GM23338 (cell line): ENCODE measurements around the gene CPNE8. TPM values are rescaled to one million over a fixed set of nuclear protein-coding genes. Genes with fewer than 3 reads are reported as not detected.

Source experiments
- ATAC-seq: fragments of 200-7000 bp; cut with Tn5 transposase; 3 replicates; pipeline ENCODE4 v1.9.1; 2020
- DNase-seq: peaks from one replicate; pipeline ENCODE4 v3.0.0-alpha.2; 2015; ENCODE audit warnings: low spot score
- H2AFZ ChIP-seq: fragments of 200-600 bp; sonication (generic); 2 replicates; pipeline ENCODE4 v1.8.0; 2016; ENCODE audit warnings: antibody characterized with exemption, mild to moderate bottlenecking, moderate library complexity
- H3F3A ChIP-seq: fragments of 200-600 bp; sonication (generic); replicated peaks from 2 replicates; pipeline ENCODE4 v1.8.0; 2017; ENCODE audit warnings: antibody characterized with exemption, mixed run types, low read depth
- H3K27ac ChIP-seq: fragments of 200-600 bp; sonication (generic); 2 replicates; pipeline ENCODE4 v1.6.1; 2016; ENCODE audit warnings: low read depth
- H3K27me3 ChIP-seq: fragments of 200-600 bp; sonication (generic); 2 replicates; pipeline ENCODE4 v1.8.0; 2016; ENCODE audit warnings: mild to moderate bottlenecking, mixed run types, moderate library complexity; ENCODE audit not compliant: insufficient read depth
- H3K36me3 ChIP-seq: fragments of 200-600 bp; sonication (generic); 2 replicates; pipeline ENCODE4 v1.8.0; 2016; ENCODE audit warnings: mild to moderate bottlenecking; ENCODE audit not compliant: insufficient read depth
- H3K4me1 ChIP-seq: fragments of 200-600 bp; sonication (generic); 2 replicates; pipeline ENCODE4 v1.8.0; 2016; ENCODE audit warnings: mild to moderate bottlenecking, moderate library complexity; ENCODE audit not compliant: insufficient read depth
- H3K4me2 ChIP-seq: fragments of 200-600 bp; sonication (generic); 2 replicates; pipeline ENCODE4 v1.7.1; 2017; ENCODE audit warnings: mixed run types
- H3K4me3 ChIP-seq: fragments of 200-600 bp; sonication (generic); 2 replicates; pipeline ENCODE4 v1.6.1; 2016; ENCODE audit warnings: mixed run types
- H3K79me2 ChIP-seq: fragments of 200-600 bp; sonication (generic); replicated peaks from 2 replicates; pipeline ENCODE4 v1.8.0; 2017; ENCODE audit warnings: mild to moderate bottlenecking; ENCODE audit not compliant: insufficient read depth
- H3K9me2 ChIP-seq: fragments of 200-600 bp; sonication (generic); 2 replicates; pipeline ENCODE4 v1.8.0; 2017; ENCODE audit not compliant: insufficient read depth
- H4K20me1 ChIP-seq: fragments of 200-600 bp; sonication (generic); replicated peaks from 2 replicates; pipeline ENCODE4 v1.8.0; 2017; ENCODE audit warnings: mild to moderate bottlenecking; ENCODE audit not compliant: insufficient read depth
- H3K27ac Mint-ChIP-seq: 2 replicates; pipeline ENCODE4 v1.8.0; 2020; ENCODE audit warnings: inconsistent platforms, mild to moderate bottlenecking, moderate library complexity, mixed read lengths
- H3K27me3 Mint-ChIP-seq: 3 replicates; pipeline ENCODE4 v1.8.0; 2022; ENCODE audit warnings: low read depth, mild to moderate bottlenecking, moderate library complexity, mixed read lengths, inconsistent platforms; ENCODE audit not compliant: insufficient read depth, poor library complexity
- H3K36me3 Mint-ChIP-seq: 3 replicates; pipeline ENCODE4 v1.8.0; 2021; ENCODE audit warnings: low read depth, mild to moderate bottlenecking, inconsistent platforms, moderate library complexity, mixed read lengths
- H3K4me1 Mint-ChIP-seq: 3 replicates; pipeline ENCODE4 v1.8.0; 2020; ENCODE audit warnings: mild to moderate bottlenecking, inconsistent platforms, mixed read lengths
- H3K4me3 Mint-ChIP-seq: 3 replicates; pipeline ENCODE4 v1.8.0; 2021; ENCODE audit warnings: moderate library complexity, mild to moderate bottlenecking, inconsistent platforms, mixed read lengths
- H3K9me3 Mint-ChIP-seq: 3 replicates; pipeline ENCODE4 v1.8.0; 2020; ENCODE audit warnings: moderate library complexity, mild to moderate bottlenecking, inconsistent platforms, mixed read lengths
- CREB1 ChIP-seq: fragments of 250-450 bp; sonication (Bioruptor Pico); IDR thresholded peaks from 2 replicates; pipeline ENCODE4 v1.5.0; 2020; ENCODE audit warnings: low read depth, mild to moderate bottlenecking, moderate library complexity
- CTCF ChIP-seq, 2 experiments: fragments of 200-600 bp in 1 of 2; sonication (generic) in 1 of 2; conservative IDR thresholded peaks; 2 replicates each; pipeline versions ENCODE4 v1.5.1 to v1.6.1; 2016 to 2017; ENCODE audit warnings: antibody characterized with exemption in 2 of 2, low read depth in 2 of 2, mild to moderate bottlenecking in 2 of 2, moderate library complexity in 1 of 2
- ETS1 ChIP-seq: IDR thresholded peaks from 2 replicates; pipeline ENCODE4 v1.6.1; 2016; ENCODE audit warnings: antibody characterized with exemption
- EZH2 ChIP-seq: fragments of 200-600 bp; sonication (generic); IDR thresholded peaks from one replicate; pipeline ENCODE4 v1.8.0; 2017; ENCODE audit warnings: antibody characterized with exemption, mild to moderate bottlenecking, low read depth; ENCODE audit not compliant: unreplicated experiment
- EZH2phosphoT487 ChIP-seq: fragments of 200-600 bp; sonication (generic); IDR thresholded peaks from one replicate; pipeline ENCODE4 v1.8.1; 2018; ENCODE audit warnings: antibody characterized with exemption; ENCODE audit not compliant: unreplicated experiment
- JUNB ChIP-seq: IDR thresholded peaks from one replicate; pipeline ENCODE4 v1.6.1; 2016; ENCODE audit warnings: antibody characterized with exemption; ENCODE audit not compliant: unreplicated experiment
- NANOG ChIP-seq: IDR thresholded peaks from 2 replicates; pipeline ENCODE4 v1.6.1; 2016; ENCODE audit warnings: antibody characterized with exemption, borderline replicate concordance
- POLR2AphosphoS5 ChIP-seq: IDR thresholded peaks from 2 replicates; pipeline ENCODE4 v1.6.1; 2016; ENCODE audit warnings: antibody characterized with exemption, low read depth
- REST ChIP-seq: IDR thresholded peaks from one replicate; pipeline ENCODE4 v1.6.1; 2018; ENCODE audit warnings: antibody characterized with exemption; ENCODE audit not compliant: unreplicated experiment
- STAT1 ChIP-seq: IDR thresholded peaks from one replicate; pipeline ENCODE4 v1.6.1; 2016; ENCODE audit warnings: antibody characterized with exemption; ENCODE audit not compliant: unreplicated experiment
- ZNF114 ChIP-seq: fragments of 250-450 bp; sonication (Bioruptor Pico); IDR thresholded peaks from 2 replicates; pipeline ENCODE4 v1.5.0; 2020; ENCODE audit warnings: mild to moderate bottlenecking, moderate library complexity
- ZNF331 ChIP-seq: fragments of 250-450 bp; sonication (Bioruptor Pico); IDR thresholded peaks from 2 replicates; pipeline ENCODE4 v1.5.0; 2020; ENCODE audit warnings: low read depth, mild to moderate bottlenecking, moderate library complexity
- ZNF462 ChIP-seq: fragments of 250-450 bp; sonication (Bioruptor Pico); IDR thresholded peaks from 2 replicates; pipeline ENCODE4 v1.5.0; 2020; ENCODE audit warnings: mild to moderate bottlenecking, moderate library complexity
- polyA plus RNA-seq: library from polyadenylated mRNA; unstranded; fragments of >200 nt; fragmentation: Nextera tagmentation; extraction: Ambion mirVana; gene quantifications from 2 replicates; pipeline ENCODE4 v1.2.1, GENCODE V29; 2016
- total RNA-seq: library from RNA; depleted of rRNA; stranded (reverse); fragments of >200 nt; shearing (Covaris generic); gene quantifications from 2 replicates; pipeline ENCODE4 v1.2.3, GENCODE V29; 2014

The CPNE8 gene
- total and polyA plus RNA-seq, 2 experiments from 2014 or later, result 8.7 to 10.1 TPM

- no peaks in the 10 kb centered on the region for H3K4me1 Mint-ChIP-seq
- no peak for DNase-seq
- ATAC-seq, result no peak
These were observed 25.6 kb upstream of the CPNE8 start for GRCh38 chr12:38930990-38931389.

More at GRCh38 chr12:38930990-38931389, 25.6 kb upstream of the CPNE8 start:
- Mint-ChIP-seq H3K36me3 (no peaks in the 10 kb centered on the region), H3K9me3 (no peaks in the 10 kb centered on the region), H3K27me3 (peaks cover 2% of the 10 kb centered on the region), H3K27ac (no peak overlapping the region), H3K4me3 (no peak overlapping the region)
- Histone ChIP-seq H3K79me2 (no peaks in the 10 kb centered on the region), H3K36me3 (no peaks in the 10 kb centered on the region), H3F3A (no peaks in the 10 kb centered on the region), H4K20me1 (no peaks in the 10 kb centered on the region), H3K9me2 (no peaks in the 10 kb centered on the region), H3K27ac (no peak overlapping the region), H3K4me2 (no peak overlapping the region), H3K4me1 (no peaks in the 10 kb centered on the region), H3K4me3 (no peak overlapping the region), H3K27me3 (no peaks in the 10 kb centered on the region), H2AFZ (no peak overlapping the region)
- TF ChIP-seq STAT1 (no peak), JUNB (no peak), ZNF114 (CRISPR knock-in tag) (no peak), ZNF331 (CRISPR knock-in tag) (no peak), POLR2AphosphoS5 (no peak), CREB1 (CRISPR knock-in tag) (no peak), ZNF462 (CRISPR knock-in tag) (no peak), ETS1 (no peak), REST (no peak), CTCF (conservative IDR thresholded peaks at IDR 0.05; ENCODE audit: low read depth in 2 of 2) (no peak), NANOG (no peak), EZH2phosphoT487 (no peak), EZH2 (no peak)
